Measurements from ENCODE around the gene PON2.

PON2 gene

GRCh38 chr7:95446618-95447017 is 11.8 kb upstream of the PON2 start:
- DNase-seq (ENCODE audit: low read depth in 2 of 3, low spot score in 2 of 3), result no peak

- no peak for DNase-seq (ENCODE audit: low read depth in 2 of 3, low spot score in 2 of 3)
Measured at GRCh38 chr7:95444796-95445195, 10.0 kb upstream of the PON2 start.

GRCh38 chr7:95441042-95441823 is 6.4 kb upstream of the PON2 start:
- no peak for DNase-seq (ENCODE audit: low read depth in 2 of 3, low spot score in 2 of 3)

GRCh38 chr7:95440394-95441038 is 5.7 kb upstream of the PON2 start:
- no peak for DNase-seq (ENCODE audit: low read depth in 2 of 3, low spot score in 2 of 3)

GRCh38 chr7:95436407-95436806 is 1.6 kb upstream of the PON2 start:
- DNase-seq (ENCODE audit: low read depth in 2 of 3, low spot score in 2 of 3), result no peak

- no peak for DNase-seq (ENCODE audit: low read depth in 2 of 3, low spot score in 2 of 3)
Measured at GRCh38 chr7:95435422-95435780, 573 bp upstream of the PON2 start.

- no peak for DNase-seq (ENCODE audit: low read depth in 2 of 3, low spot score in 2 of 3)
Measured at GRCh38 chr7:95433952-95434556, 774 bp downstream of the PON2 start.

- no peak for DNase-seq (ENCODE audit: low read depth in 2 of 3, low spot score in 2 of 3)
Measured at GRCh38 chr7:95433129-95433528, 1.7 kb downstream of the PON2 start.

- DNase-seq (ENCODE audit: low read depth in 2 of 3, low spot score in 2 of 3), result no peak
Measured at GRCh38 chr7:95432606-95433005, 2.2 kb downstream of the PON2 start.

- no peak for DNase-seq (ENCODE audit: low read depth in 2 of 3, low spot score in 2 of 3)
Measured at GRCh38 chr7:95430864-95431263, 4.0 kb downstream of the PON2 start.

- DNase-seq (ENCODE audit: low read depth in 2 of 3, low spot score in 2 of 3), result no peak
Measured at GRCh38 chr7:95429241-95429990, 5.4 kb downstream of the PON2 start.

GRCh38 chr7:95427914-95428516 is 6.8 kb downstream of the PON2 start:
- no peak for DNase-seq (ENCODE audit: low read depth in 2 of 3, low spot score in 2 of 3)

- DNase-seq (ENCODE audit: low read depth in 2 of 3, low spot score in 2 of 3), result no peak
Measured at GRCh38 chr7:95427166-95427565, 7.7 kb downstream of the PON2 start.

- DNase-seq (ENCODE audit: low read depth in 2 of 3, low spot score in 2 of 3), result no peak
Measured at GRCh38 chr7:95425694-95426093, 9.1 kb downstream of the PON2 start.

- DNase-seq (ENCODE audit: low read depth in 2 of 3, low spot score in 2 of 3), result no peak
Measured at GRCh38 chr7:95424716-95425115, 10.1 kb downstream of the PON2 start.

GRCh38 chr7:95421847-95422444 is 12.9 kb downstream of the PON2 start:
- DNase-seq (ENCODE audit: low read depth in 2 of 3, low spot score in 2 of 3), result no peak

- DNase-seq (ENCODE audit: low read depth in 2 of 3, low spot score in 2 of 3), result no peak
Measured at GRCh38 chr7:95421000-95421846, 13.6 kb downstream of the PON2 start.

GRCh38 chr7:95412075-95412474 is 22.8 kb downstream of the PON2 start:
- no peak for DNase-seq (ENCODE audit: low read depth in 2 of 3, low spot score in 2 of 3)

- no peak for DNase-seq (ENCODE audit: low read depth in 2 of 3, low spot score in 2 of 3)
Measured at GRCh38 chr7:95411666-95412065, 23.2 kb downstream of the PON2 start.

- DNase-seq (ENCODE audit: low read depth in 2 of 3, low spot score in 2 of 3), result no peak
Measured at GRCh38 chr7:95411036-95411435, 23.8 kb downstream of the PON2 start.
